Femur (tissue), 1 donor: ENCODE results near the gene NLRP13.
"Not testable (repeated sequence)": the region's sequence is repeated elsewhere in the genome, so short reads cannot be mapped to it uniquely, and the experiment has no call there.

ENCODE experiments used
- DNase-seq: peaks from one replicate; pipeline ENCODE4 v3.0.0-alpha.2; 2017

Gene NLRP13

GRCh38 chr19:55931936-55932386 lies at the start of gene NLRP13:
Gene NLRP13 (minus strand): TSS chr19:55932336. CDS start chr19:55932311, 25 bp downstream.
- no peak for DNase-seq

GRCh38 chr19:55980415-55980814 lies 48.3 kb upstream of the NLRP13 start:
- DNase-seq = no peak

DNA sequence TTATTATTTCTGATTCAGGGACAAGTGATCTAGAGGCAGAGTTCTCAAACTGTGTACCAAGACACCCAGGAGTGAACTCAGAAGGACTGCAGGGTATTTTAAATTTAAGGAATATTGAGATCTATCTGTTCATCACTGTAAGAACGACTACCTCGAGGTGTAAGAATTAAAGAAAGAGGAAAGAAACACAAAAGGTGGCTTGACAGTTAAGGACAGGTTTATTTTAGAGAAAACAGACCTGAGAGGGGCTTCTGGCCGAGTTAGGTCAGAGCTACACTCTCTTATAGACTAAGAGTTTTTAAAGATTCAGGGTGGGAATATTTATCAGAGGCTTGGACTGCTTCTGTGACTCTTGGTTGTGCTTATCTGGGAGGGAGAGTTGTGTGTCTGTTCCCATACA lies 41.8 kb upstream of the NLRP13 start:
- DNase-seq = no peak

- no peak for DNase-seq
Measured at GRCh38 chr19:55962186-55962585, 30.1 kb upstream of the NLRP13 start.

- no peak for DNase-seq
Measured at GRCh38 chr19:55959996-55960675, 28.0 kb upstream of the NLRP13 start.

- no peak for DNase-seq
Measured at GRCh38 chr19:55958356-55958755, 26.2 kb upstream of the NLRP13 start.

GRCh38 chr19:55956431-55956830 lies 24.3 kb upstream of the NLRP13 start:
- DNase-seq = no peak

DNA sequence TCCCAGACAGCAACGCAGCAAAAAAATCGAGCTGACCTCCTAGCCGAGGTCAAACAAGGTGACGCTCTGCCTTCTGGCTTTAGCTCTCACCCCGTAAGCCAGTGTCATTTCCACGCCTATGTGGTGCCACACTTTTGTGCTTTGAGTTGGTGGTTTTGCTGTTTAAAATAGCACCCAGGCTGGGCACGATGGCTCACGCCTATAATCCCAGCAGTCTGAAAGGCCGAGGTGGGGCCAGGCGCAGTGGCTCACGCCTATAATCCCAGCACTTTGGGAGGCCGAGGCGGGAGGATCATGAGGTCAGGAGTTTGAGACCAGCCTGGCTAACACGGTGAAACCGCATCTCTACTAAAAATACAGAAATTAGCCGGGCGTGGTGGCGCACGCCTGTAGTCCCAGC lies 18.4 kb upstream of the NLRP13 start:
- DNase-seq = not testable (repeated sequence)

DNA sequence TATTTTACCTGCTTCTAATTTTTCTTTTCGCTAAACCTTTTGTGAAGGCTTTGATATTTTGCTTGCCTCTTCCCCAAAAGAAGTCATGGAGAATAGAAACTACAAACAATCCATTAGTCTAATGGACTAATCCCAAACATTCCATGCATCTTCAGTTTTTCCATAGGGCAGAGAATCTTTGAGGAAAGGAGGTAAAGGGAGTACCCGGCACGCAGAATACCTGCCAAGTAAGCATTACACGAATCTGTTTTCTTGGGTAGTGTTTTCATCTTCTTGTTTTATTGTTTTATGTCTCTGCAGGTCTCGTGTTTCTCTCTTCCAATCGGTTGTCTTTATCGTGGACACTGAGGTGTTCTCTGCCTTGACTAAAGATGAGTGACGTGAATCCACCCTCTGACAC lies 15.4 kb upstream of the NLRP13 start, which contains the start of gene NLRP8:
NLRP8 (plus strand) TSS at position 301 of the 400 bp plus-strand sequence.
- DNase-seq = no peak

DNA sequence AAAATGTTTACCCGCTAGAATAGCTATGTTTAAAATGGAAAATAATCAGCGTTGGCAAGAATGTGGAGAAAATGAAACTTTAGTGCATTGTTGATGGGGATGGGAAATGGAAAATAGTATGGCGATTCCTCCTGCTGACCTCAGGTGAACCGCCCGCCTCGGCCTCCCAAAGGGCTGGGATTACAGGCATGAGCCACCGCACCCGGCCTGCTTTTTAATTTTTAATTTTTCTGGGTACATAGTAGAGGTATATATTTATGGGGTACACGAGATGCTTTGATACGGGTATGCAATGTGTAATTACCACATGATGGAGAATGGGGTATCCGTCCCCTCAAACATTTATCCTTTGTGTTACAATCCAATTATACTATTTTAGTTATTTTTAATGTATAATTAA lies 8.2 kb upstream of the NLRP13 start:
- no peak for DNase-seq

- DNase-seq = no peak
Measured at GRCh38 chr19:55939206-55939605, 7.1 kb upstream of the NLRP13 start.

- DNase-seq = no peak
Measured at GRCh38 chr19:55935206-55935605, 3.1 kb upstream of the NLRP13 start.

GRCh38 chr19:55930996-55931515 lies 1.1 kb downstream of the NLRP13 start:
- no peak for DNase-seq

DNA sequence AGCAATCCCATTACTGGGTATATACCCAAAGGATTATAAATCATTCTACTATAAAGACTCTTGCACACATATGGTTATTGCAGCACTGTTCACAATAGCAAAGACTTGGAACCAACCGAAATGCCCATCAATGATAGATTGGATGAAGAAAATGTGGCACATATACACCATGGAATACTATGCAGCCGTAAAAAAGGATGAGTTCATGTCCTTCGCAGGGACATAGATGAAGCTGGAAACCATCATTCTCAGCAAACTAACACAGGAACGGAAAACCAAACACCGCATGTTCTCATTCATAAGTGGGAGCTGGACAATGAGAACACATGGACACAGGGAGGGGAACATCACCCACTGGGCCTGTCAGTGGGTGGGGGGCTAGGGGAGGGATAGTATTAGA lies 2.9 kb downstream of the NLRP13 start:
- not testable (repeated sequence) for DNase-seq

DNA sequence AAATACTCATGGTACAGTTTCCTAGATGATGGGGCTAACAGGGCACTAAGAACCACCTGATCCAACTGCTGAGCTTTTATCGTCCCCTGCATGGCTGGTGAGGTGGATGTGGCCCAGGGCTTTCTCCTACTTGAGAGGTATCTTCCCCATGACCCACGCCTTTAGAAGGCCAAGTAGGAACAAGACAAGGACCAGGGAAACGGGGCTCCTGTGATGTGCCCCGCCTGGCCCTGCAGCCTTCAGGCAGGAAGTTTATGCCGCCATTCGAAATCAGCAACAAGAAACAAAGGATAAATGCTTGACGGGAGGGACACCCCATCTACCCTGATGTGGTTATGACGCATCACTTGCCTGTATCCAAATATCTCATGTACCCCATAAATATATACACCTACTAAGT lies 4.1 kb downstream of the NLRP13 start:
- no peak for DNase-seq

DNA sequence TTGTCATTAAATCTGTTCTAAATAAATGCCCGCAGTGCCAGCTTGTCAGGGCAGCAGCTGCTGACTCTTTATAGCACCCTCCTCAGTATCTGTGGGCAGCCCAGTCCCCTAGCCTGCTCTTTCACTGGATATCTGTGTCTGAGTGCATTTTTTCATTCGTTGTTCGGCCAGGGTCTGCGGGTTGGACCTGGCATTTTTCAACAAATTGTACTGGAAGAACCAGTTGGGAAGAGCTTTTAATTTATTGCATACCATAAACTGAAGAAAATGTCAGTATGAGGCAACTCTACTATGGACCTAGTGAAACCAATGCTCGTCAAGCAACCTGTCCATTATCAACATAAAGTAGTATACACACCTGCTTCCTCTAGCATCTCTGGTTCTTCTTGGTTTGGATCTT lies 8.6 kb downstream of the NLRP13 start:
- DNase-seq = no peak

- no peak for DNase-seq
Measured at GRCh38 chr19:55913643-55914268, 18.4 kb downstream of the NLRP13 start.

GRCh38 chr19:55912916-55913315 lies 19.2 kb downstream of the NLRP13 start:
- DNase-seq = no peak

GRCh38 chr19:55909801-55910200 lies 22.3 kb downstream of the NLRP13 start:
- no peak for DNase-seq

DNA sequence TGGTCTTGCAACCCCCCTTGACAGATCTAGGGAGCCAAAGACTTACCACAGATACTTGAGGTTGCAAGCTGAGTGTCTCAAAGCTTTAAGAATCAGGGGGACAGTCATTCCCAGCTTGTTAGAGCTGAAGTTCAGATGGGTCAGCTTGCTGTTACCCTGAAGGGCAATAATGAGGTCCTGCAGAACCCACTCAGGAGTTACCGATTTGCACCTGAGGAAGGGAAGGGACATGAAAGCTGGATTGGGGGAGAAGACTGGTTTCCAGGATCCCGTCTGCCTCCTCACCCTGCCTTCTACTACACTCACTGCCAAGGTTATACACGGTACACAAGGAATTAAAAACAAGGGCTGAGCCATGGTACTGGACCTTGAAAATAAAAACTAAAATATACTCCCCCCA lies 24.4 kb downstream of the NLRP13 start:
- no peak for DNase-seq

GRCh38 chr19:55907286-55907685 lies 24.9 kb downstream of the NLRP13 start:
- no peak for DNase-seq

DNA sequence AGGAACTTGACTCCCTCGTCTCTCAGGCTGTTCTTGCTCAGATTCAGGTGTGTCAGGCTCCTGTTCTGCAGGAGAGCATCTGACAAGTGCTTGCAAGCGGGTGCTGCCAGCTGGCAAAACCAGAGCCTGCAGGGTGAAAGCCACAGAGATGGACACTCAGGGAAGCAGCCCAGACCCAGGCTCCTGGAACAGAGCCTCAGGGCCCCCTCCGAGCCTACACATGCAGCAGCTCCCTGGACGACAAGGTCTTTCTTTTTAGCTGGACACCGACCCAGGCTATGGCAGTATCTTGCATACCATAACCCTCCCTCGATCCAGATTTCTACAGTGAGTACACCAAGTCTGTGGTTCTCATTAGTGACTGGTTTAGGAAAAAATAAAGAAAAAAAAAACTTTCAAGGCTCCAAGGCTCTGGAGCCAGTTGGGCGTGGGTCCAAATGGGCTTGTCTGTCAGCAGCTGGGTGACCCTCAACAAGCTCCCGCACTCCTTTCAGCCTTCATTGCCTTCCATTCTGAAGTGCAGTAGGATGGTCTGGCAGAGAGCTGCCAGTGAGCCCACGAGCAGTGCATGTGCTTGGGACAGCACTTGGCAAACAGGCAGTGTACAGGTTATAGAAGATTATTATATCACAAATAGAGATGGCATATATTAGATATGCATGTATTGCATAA lies 29.9 kb downstream of the NLRP13 start:
- no peak for DNase-seq

DNA sequence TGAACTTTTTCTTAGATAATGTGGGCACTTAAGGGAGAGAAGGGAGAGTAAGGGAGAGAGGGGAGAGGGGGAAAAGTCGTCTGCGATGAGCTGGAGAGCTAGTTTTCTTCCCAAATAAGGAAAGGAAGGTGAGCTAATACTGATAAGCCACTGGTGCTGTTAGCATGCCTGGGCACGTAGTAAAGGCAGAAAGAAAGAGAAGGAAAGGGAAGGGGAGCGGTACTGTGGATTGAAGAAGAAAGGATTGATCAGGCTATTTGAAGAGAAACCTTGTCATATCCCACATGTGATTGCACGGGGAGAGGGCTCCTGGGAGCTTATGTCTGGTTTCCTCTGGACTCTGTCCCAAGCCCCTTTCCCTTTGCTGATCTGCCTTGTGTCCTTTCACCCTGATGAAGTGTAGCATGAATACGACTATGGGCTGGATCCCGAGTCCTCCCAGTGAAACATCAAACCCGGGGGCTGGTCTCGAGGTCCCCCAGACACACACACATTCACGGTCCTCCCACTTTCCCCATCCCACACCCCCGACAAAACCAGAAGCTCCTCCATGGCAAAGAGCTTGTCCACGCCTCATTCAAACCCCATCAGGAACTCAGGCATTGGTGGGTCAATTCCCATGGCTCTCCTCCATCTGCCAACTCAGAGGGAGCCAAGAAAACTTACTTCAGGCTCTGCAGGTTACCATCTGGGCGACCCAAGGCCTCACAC lies 30.6 kb downstream of the NLRP13 start:
- DNase-seq = no peak
